Endodermal cell (in vitro differentiated cells): Measurements from ENCODE around the gene TRIM24. TPM values are rescaled to one million over a fixed set of nuclear protein-coding genes. Genes with fewer than 3 reads are reported as not detected.
A peak's percentile ranks its signal among the peaks of the same experiment; 100 is the strongest.

Experiments
- DNase-seq: peaks from one replicate; pipeline ENCODE4 v3.0.0-alpha.2; 2017
- H3K27ac ChIP-seq: 2 replicates; pipeline ENCODE4 v1.5.1; 2013; ENCODE audit warnings: mild to moderate bottlenecking, low read depth, low read length, moderate library complexity
- H3K27me3 ChIP-seq: 2 replicates; pipeline ENCODE4 v1.6.1; 2013; ENCODE audit warnings: mild to moderate bottlenecking, low read length, moderate library complexity; ENCODE audit not compliant: insufficient read depth, control insufficient read depth, poor library complexity, severe bottlenecking
- H3K36me3 ChIP-seq: 2 replicates; pipeline ENCODE4 v1.7.0; 2013; ENCODE audit warnings: mild to moderate bottlenecking, low read length, moderate library complexity; ENCODE audit not compliant: control insufficient read depth, insufficient read depth
- H3K4me1 ChIP-seq: one replicate; pipeline ENCODE4 v1.7.0; 2013; ENCODE audit warnings: low read length; ENCODE audit not compliant: control insufficient read depth, insufficient read depth
- H3K4me3 ChIP-seq: 2 replicates; pipeline ENCODE4 v1.5.1; 2013; ENCODE audit warnings: mild to moderate bottlenecking, low read length, moderate library complexity
- H3K9ac ChIP-seq: 2 replicates; pipeline ENCODE4 v1.6.1; 2013; ENCODE audit warnings: mild to moderate bottlenecking, low read length, moderate library complexity; ENCODE audit not compliant: poor library complexity, severe bottlenecking; ENCODE audit errors: extremely low read depth
- H3K9me3 ChIP-seq: 2 replicates; pipeline ENCODE4 v1.6.1; 2013; ENCODE audit warnings: mild to moderate bottlenecking, low read length, moderate library complexity; ENCODE audit not compliant: control insufficient read depth
- H3K27ac Mint-ChIP-seq: 2 replicates; pipeline ENCODE4 v1.8.0; 2020; ENCODE audit warnings: mixed read lengths
- H3K27me3 Mint-ChIP-seq: 2 replicates; pipeline ENCODE4 v1.8.0; 2021; ENCODE audit warnings: mild to moderate bottlenecking, mixed read lengths; ENCODE audit not compliant: insufficient read depth
- H3K36me3 Mint-ChIP-seq: 2 replicates; pipeline ENCODE4 v1.8.0; 2020; ENCODE audit warnings: low read depth, mixed read lengths
- H3K4me1 Mint-ChIP-seq: 2 replicates; pipeline ENCODE4 v1.8.0; 2020; ENCODE audit warnings: mixed read lengths
- H3K4me3 Mint-ChIP-seq: 2 replicates; pipeline ENCODE4 v1.8.0; 2020; ENCODE audit warnings: mild to moderate bottlenecking, moderate library complexity, mixed read lengths
- H3K9me3 Mint-ChIP-seq: 2 replicates; pipeline ENCODE4 v1.8.0; 2020; ENCODE audit warnings: mild to moderate bottlenecking, mixed read lengths
- CTCF ChIP-seq: fragments of 200-600 bp; sonication (generic); conservative IDR thresholded peaks from 2 replicates; pipeline ENCODE4 v1.5.0; 2021; ENCODE audit warnings: antibody characterized with exemption, mild to moderate bottlenecking
- WGBS, 2 experiments: methylation state at CpG; one replicate each; pipeline versions ENCODE4 v1.1.5 to v1.1.7; 2013; ENCODE audit warnings: missing lambda C conversion rate in 2 of 2, mixed read lengths in 1 of 2; ENCODE audit not compliant: insufficient coverage in 1 of 2, insufficient read length in 1 of 2; 5-methylcytosine and 5-hydroxymethylcytosine counted together
- total RNA-seq, 2 donors: library from RNA; stranded (reverse); fragmentation: NEBNext Ultra II Directional in 1 of 2; extraction: Animal tissue kit (Norgen Biotek cat#: 25700) in 1 of 2; gene quantifications; 2 replicates in 1 of 2; 3 replicates in 1 of 2; pipeline ENCODE4 v1.2.1, GENCODE V29; 2021

Gene TRIM24
- total RNA-seq, 2 donors from 2014 or later, result 62.1 to 70.1 TPM

GRCh38 chr7:138519061-138519798 lies 59.2 kb downstream of the TRIM24 start:
- TF ChIP-seq CTCF, result no peak
- no peaks in the 10 kb centered on the region for H3K27me3 ChIP-seq
- 90 to 92% methylated on average over 3 to 4 of the region's 4 CpGs for WGBS, 2 experiments
- H3K27ac ChIP-seq, result no peak overlapping the region
- Mint-ChIP-seq H3K4me3 (no peak overlapping the region), H3K27ac (no peak overlapping the region), H3K36me3 (peaks cover 95% of the 10 kb centered on the region), H3K27me3 (no peaks in the 10 kb centered on the region), H3K4me1 (no peaks in the 10 kb centered on the region), H3K9me3 (peaks cover 4% of the 10 kb centered on the region)
- H3K4me3 ChIP-seq, result no peak overlapping the region
- no peak overlapping the region for H3K9ac ChIP-seq
- no peaks in the 10 kb centered on the region for H3K4me1 ChIP-seq
- H3K9me3 ChIP-seq, result peaks cover 56% of the 10 kb centered on the region
- DNase-seq, result no peak
- peaks cover 97% of the 10 kb centered on the region for H3K36me3 ChIP-seq

- Histone ChIP-seq H3K4me1 (no peaks in the 10 kb centered on the region), H3K27ac (no peak overlapping the region), H3K4me3 (no peak overlapping the region), H3K9ac (no peak overlapping the region), H3K36me3 (peaks cover 97% of the 10 kb centered on the region), H3K27me3 (no peaks in the 10 kb centered on the region), H3K9me3 (peaks cover 54% of the 10 kb centered on the region)
- Mint-ChIP-seq H3K36me3 (peaks cover 87% of the 10 kb centered on the region), H3K27me3 (no peaks in the 10 kb centered on the region), H3K9me3 (peaks cover 9% of the 10 kb centered on the region), H3K27ac (peak overlapping the region; percentile 32), H3K4me1 (no peaks in the 10 kb centered on the region), H3K4me3 (no peak overlapping the region)
- WGBS, 2 experiments, result 88 to 100% methylated on average over 1 to 4 of the region's 4 CpGs
- TF ChIP-seq CTCF, result no peak
- no peak for DNase-seq
Observed at GRCh38 chr7:138520742-138521141, 60.7 kb downstream of the TRIM24 start.

DNA sequence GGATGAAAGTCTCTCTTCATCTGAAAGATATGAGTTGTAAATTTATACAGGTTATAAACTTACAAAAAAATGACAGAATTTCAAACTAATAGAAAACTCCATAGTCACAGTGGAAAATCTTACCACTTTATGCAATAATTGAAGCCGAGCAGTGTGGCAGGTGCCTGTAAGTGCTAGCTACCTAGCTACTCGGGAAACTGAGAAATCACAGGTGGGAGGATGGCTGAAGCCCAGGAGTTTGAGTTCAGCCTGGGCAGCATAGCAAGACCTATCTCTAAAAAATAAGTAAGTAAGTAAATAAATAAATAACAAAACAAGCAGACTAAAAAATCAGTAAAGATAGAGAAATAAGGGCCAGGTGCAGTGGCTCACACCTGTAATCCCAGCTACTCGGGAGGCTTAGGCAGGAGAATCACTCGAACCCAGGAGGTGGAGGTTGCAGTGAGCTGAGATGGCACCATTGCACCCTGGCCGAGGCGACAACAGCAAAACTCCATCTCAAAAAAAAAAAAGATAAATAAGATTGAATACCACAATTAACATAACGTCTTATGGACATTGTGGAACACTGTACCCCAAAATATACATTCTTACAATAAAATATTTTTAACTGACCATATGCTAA lies 61.9 kb downstream of the TRIM24 start:
- no peak for TF ChIP-seq CTCF
- Histone ChIP-seq H3K36me3 (peaks cover 99% of the 10 kb centered on the region), H3K9ac (no peak overlapping the region), H3K4me3 (no peak overlapping the region), H3K9me3 (peaks cover 66% of the 10 kb centered on the region), H3K27ac (no peak overlapping the region), H3K4me1 (no peaks in the 10 kb centered on the region), H3K27me3 (no peaks in the 10 kb centered on the region)
- Mint-ChIP-seq H3K27ac (no peak overlapping the region), H3K4me1 (no peaks in the 10 kb centered on the region), H3K4me3 (no peak overlapping the region), H3K9me3 (peaks cover 21% of the 10 kb centered on the region), H3K36me3 (peaks cover 88% of the 10 kb centered on the region), H3K27me3 (no peaks in the 10 kb centered on the region)
- 93 to 100% methylated on average over 1 to 7 of the region's 7 CpGs for WGBS, 2 experiments
- DNase-seq, result no peak
